ENCODE data around the gene RTTN.

Gene RTTN

GRCh38 chr18:70197844-70198243, 7.6 kb downstream of the RTTN start:
- DNase-seq (ENCODE audit: low read depth) = no peak

GRCh38 chr18:70197026-70197425, 8.5 kb downstream of the RTTN start:
- DNase-seq (ENCODE audit: low read depth) = no peak

- DNase-seq (ENCODE audit: low read depth) = no peak
Observed at GRCh38 chr18:70195852-70196434, 9.5 kb downstream of the RTTN start.

- DNase-seq (ENCODE audit: low read depth) = no peak
Observed at GRCh38 chr18:70195014-70195614, 10.4 kb downstream of the RTTN start.

GRCh38 chr18:70194227-70194890, 11.1 kb downstream of the RTTN start:
- no peak for DNase-seq (ENCODE audit: low read depth)

- DNase-seq (ENCODE audit: low read depth) = no peak
Observed at GRCh38 chr18:70190529-70190928, 15.0 kb downstream of the RTTN start.

GRCh38 chr18:70188113-70188512, 17.4 kb downstream of the RTTN start:
- DNase-seq (ENCODE audit: low read depth) = no peak

- no peak for DNase-seq (ENCODE audit: low read depth)
Observed at GRCh38 chr18:70183441-70183840, 22.0 kb downstream of the RTTN start.

- no peak for DNase-seq (ENCODE audit: low read depth)
Observed at GRCh38 chr18:70182548-70182947, 22.9 kb downstream of the RTTN start.

- DNase-seq (ENCODE audit: low read depth) = no peak
Observed at GRCh38 chr18:70181725-70182124, 23.8 kb downstream of the RTTN start.

GRCh38 chr18:70181015-70181414, 24.5 kb downstream of the RTTN start:
- no peak for DNase-seq (ENCODE audit: low read depth)

- no peak for DNase-seq (ENCODE audit: low read depth)
Observed at GRCh38 chr18:70176537-70176936, 28.9 kb downstream of the RTTN start.

- DNase-seq (ENCODE audit: low read depth) = no peak
Observed at GRCh38 chr18:70175216-70175615, 30.3 kb downstream of the RTTN start.

GRCh38 chr18:70172225-70172624, 33.3 kb downstream of the RTTN start:
- no peak for DNase-seq (ENCODE audit: low read depth)

- DNase-seq (ENCODE audit: low read depth) = no peak
Observed at GRCh38 chr18:70169747-70170146, 35.7 kb downstream of the RTTN start.

GRCh38 chr18:70166668-70167067, 38.8 kb downstream of the RTTN start:
- no peak for DNase-seq (ENCODE audit: low read depth)

- DNase-seq (ENCODE audit: low read depth) = no peak
Observed at GRCh38 chr18:70165936-70166335, 39.6 kb downstream of the RTTN start.

- no peak for DNase-seq (ENCODE audit: low read depth)
Observed at GRCh38 chr18:70160073-70160678, 45.3 kb downstream of the RTTN start.

- no peak for DNase-seq (ENCODE audit: low read depth)
Observed at GRCh38 chr18:70158992-70159717, 46.3 kb downstream of the RTTN start.

GRCh38 chr18:70156886-70157285, 48.6 kb downstream of the RTTN start:
- DNase-seq (ENCODE audit: low read depth) = no peak

- no peak for DNase-seq (ENCODE audit: low read depth)
Observed at GRCh38 chr18:70154591-70155194, 50.8 kb downstream of the RTTN start.

GRCh38 chr18:70151614-70152013, 53.9 kb downstream of the RTTN start:
- DNase-seq (ENCODE audit: low read depth) = peak; percentile 47

Data from CMK (cell line).